Heart left ventricle (tissue), 16 donors: ENCODE data around the gene PPP1R12C. TPM values are rescaled to one million over a fixed set of nuclear protein-coding genes. Genes with fewer than 3 reads are reported as not detected.

Experiments used
- ATAC-seq, 4 donors: fragments of 200-7000 bp; cut with Tn5 transposase; one replicate each; pipeline ENCODE4 v1.9.1; 2020 to 2022; ENCODE audit warnings: moderate library complexity in 4 of 4, mild to moderate bottlenecking in 3 of 4, moderate number of reproducible peaks in 1 of 4
- DNase-seq, 5 donors: peaks; one replicate each; pipeline ENCODE4 v3.0.0-alpha.2; 2020
- H3K27ac ChIP-seq, 12 donors: fragments of 200-600 bp; sonication (generic) in 4 of 12; one replicate each; pipeline versions ENCODE4 v1.5.0 to v1.8.0; 2016 to 2022; ENCODE audit warnings: mild to moderate bottlenecking in 2 of 12
- H3K27me3 ChIP-seq, 9 donors: fragments of 200-600 bp; sonication (generic) in 2 of 9; one replicate each; pipeline versions ENCODE4 v1.5.1 to v1.8.0; 2016 to 2022; ENCODE audit warnings: mild to moderate bottlenecking in 3 of 9
- H3K36me3 ChIP-seq, 9 donors: fragments of 200-600 bp; sonication (generic) in 2 of 9; one replicate each; pipeline versions ENCODE4 v1.5.0 to v1.8.0; 2018 to 2022; ENCODE audit warnings: mild to moderate bottlenecking in 2 of 9
- H3K4me1 ChIP-seq, 12 donors: fragments of 200-600 bp; sonication (generic) in 4 of 12; one replicate each; pipeline versions ENCODE4 v1.5.0 to v1.8.0; 2016 to 2022; ENCODE audit warnings: mild to moderate bottlenecking in 3 of 12
- H3K4me3 ChIP-seq, 12 donors: fragments of 200-600 bp; sonication (generic) in 4 of 12; one replicate each; pipeline versions ENCODE4 v1.5.0 to v1.8.0; 2017 to 2022; ENCODE audit warnings: mild to moderate bottlenecking in 9 of 12, moderate library complexity in 4 of 12
- H3K9me3 ChIP-seq, 12 donors: fragments of 200-600 bp; sonication (generic) in 4 of 12; one replicate each; pipeline versions ENCODE4 v1.5.0 to v1.8.0; 2016 to 2022; ENCODE audit warnings: mild to moderate bottlenecking in 1 of 12
- POLR2A ChIP-seq, 2 donors: fragments of 450-650 bp; IDR thresholded peaks; one replicate each; pipeline ENCODE4 v1.6.1; 2017; ENCODE audit warnings: antibody characterized with exemption in 2 of 2, mild to moderate bottlenecking in 2 of 2, moderate library complexity in 2 of 2
- WGBS, 4 donors: extraction: QIAGEN DNeasy Blood & Tissue Kit in 2 of 4; methylation state at CpG; one replicate each; pipeline versions ENCODE4 v1.1.5 to v1.1.7; 2013 to 2018; 5-methylcytosine and 5-hydroxymethylcytosine counted together
- intact Hi-C, 10 donors: fragments of 100-400 bp; cut with DNase I; formaldehyde crosslinking; loops; one replicate each; pipeline versions ENCODE4 v1.11.1 to v1.14.2; 2022
- polyA plus RNA-seq, 2 donors: library from polyadenylated mRNA; stranded (reverse); fragments of 200-250 nt; gene quantifications; one replicate each; pipeline ENCODE4 v1.2.3, GENCODE V29; 2013
- total RNA-seq, 9 donors: library from RNA; depleted of rRNA in 2 of 9; stranded (reverse); fragments of >200 nt in 2 of 9; fragmentation: NEBNext Ultra II Directional in 3 of 9; extraction: Animal tissue kit (Norgen Biotek cat#: 25700) in 3 of 9; gene quantifications; one replicate each; pipeline versions ENCODE4 v1.1.0 to v1.2.4, GENCODE V29; 2016 to 2023
- TF ChIP-seq, protein P1 (sequence below), 12 donors: fragments of 200-600 bp; sonication (generic) in 4 of 12; IDR thresholded peaks; one replicate each; pipeline versions ENCODE4 v1.5.0 to v1.8.0; 2018 to 2022; ENCODE audit warnings: antibody characterized with exemption in 12 of 12, mild to moderate bottlenecking in 5 of 12
- donor health status: ischemic (EF 13 %, LVEDD 7.1; RV severe dilation, severe dysfunction).
- donor health status: healthy with polysubstance abuse.
- donor health status: DM: no; HTN: yes; CAD: no.
- donor health status: DM: no; HTN: no; CAD: no.
- donor health status: ischemic (EF 25% LVEDD 6.9; RV normal size, moderate dysfunction).
- donor health status: ischemic (EF 25% LVEDD 5.7; RV mildly dilated, moderate dysfunction).
- donor health status: healthy.
- donor health status: DM: yes; HTN: yes; CAD: no.
- donor health status: ischemic (EF 35%, LVEDD 5.7; RV mildly dilated, moderate dysfunction).
- donor health status: nonischemic (EF 11% LVEDD 7.7; RV severe dilation, severe dysfunction).
- donor health status: DM: yes; HTN: yes; CAD: no.
- donor health status: PGD.
- donor health status: ischemic (EF 29% LVEDD 5.4; RV normal size, mild dysfunction).
- donor health status: nonischemic (EF 23%, LVEDD 6.1; RV moderate dilation, normal function).

Gene PPP1R12C
- total and polyA plus RNA-seq, 11 donors, result 116 to 324 (median 209) TPM

DNA sequence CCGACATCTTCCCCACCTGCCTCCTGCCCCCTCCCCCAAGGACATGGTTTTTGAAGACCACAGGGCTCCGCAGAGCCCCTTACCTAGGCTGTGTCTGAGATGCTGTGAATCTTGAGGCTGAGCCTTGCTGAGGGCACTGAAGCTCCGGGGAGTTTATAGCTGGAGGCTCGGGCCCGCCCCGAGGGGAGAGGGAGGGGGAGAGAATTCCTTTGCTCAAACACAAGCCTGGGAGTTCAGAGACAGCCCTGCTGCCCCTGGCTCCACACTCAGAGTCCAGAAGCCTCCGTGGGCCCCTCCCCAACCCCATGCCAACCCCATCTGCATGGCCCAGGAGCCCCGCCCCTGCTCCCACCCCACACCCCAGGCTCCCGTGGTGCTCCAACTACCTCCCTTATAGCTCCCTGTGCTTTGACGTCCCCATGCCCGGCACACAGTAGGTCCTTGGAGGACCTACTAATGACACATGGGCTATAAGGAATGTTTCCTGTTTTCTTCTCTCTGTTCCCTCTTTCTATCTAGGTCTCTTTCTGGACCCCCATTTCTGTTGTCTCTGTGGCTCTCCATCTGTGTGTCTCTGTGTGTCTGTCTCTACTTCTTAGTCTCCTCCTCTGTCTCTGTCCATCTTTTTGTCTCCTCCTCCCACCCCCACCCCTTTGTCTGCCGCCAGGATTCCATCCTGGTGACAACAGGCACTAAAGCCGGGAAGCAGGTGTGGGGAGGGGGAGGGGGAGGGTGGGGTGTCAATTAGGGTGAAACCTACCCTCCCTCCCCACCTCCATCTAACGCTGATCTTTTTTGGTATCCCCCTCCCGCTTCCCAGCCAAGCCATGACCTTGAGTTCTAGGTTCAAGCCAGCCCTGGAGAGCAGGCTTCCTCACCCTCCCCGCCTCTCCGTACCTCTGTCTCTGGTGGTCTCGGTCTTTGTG is 31.9 kb upstream of the PPP1R12C start, which contains the start of gene TNNT1:
TSS of gene TNNT1 (minus strand) at position 129 of the 926 bp plus-strand sequence. CDS start 2,049 bp downstream, outside the sequence.
- peak; percentile 45 to 70 (median 50) for ATAC-seq
- 7 to 19% (median 11%) methylated on average over 14 to 18 of the region's 18 CpGs for WGBS, 4 donors
- peak in 4 of 5 donors; percentile 52 to 64 (median 57) for DNase-seq
- intact Hi-C loops, result loop anchor here in 3 of 10 donors (10.0 kb wide), 3 partner anchors 265 to 455 kb away; partner anchors contain the start of genes ZNF524 (in 1 of the 3) and ZNF865 (in 1 of the 3)
- Histone ChIP-seq H3K9me3 (peaks cover 0 to 8% (median 0%) of the 10 kb centered on the region in 12 donors), H3K27me3 (peaks cover 2 to 43% (median 26%) of the 10 kb centered on the region in 9 donors), H3K27ac (peak within 1 kb of the TSS in 10 of 12 donors; percentile 24 to 85 (median 64)), H3K4me3 (peak within 1 kb of the TSS in 1 of 12 donors; percentile 10), H3K4me1 (peaks cover 0 to 58% (median 6%) of the 10 kb centered on the region in 12 donors), H3K36me3 (peaks cover 0 to 46% (median 18%) of the 10 kb centered on the region in 9 donors)
- TF ChIP-seq, protein P1, sequence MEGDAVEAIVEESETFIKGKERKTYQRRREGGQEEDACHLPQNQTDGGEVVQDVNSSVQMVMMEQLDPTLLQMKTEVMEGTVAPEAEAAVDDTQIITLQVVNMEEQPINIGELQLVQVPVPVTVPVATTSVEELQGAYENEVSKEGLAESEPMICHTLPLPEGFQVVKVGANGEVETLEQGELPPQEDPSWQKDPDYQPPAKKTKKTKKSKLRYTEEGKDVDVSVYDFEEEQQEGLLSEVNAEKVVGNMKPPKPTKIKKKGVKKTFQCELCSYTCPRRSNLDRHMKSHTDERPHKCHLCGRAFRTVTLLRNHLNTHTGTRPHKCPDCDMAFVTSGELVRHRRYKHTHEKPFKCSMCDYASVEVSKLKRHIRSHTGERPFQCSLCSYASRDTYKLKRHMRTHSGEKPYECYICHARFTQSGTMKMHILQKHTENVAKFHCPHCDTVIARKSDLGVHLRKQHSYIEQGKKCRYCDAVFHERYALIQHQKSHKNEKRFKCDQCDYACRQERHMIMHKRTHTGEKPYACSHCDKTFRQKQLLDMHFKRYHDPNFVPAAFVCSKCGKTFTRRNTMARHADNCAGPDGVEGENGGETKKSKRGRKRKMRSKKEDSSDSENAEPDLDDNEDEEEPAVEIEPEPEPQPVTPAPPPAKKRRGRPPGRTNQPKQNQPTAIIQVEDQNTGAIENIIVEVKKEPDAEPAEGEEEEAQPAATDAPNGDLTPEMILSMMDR (IDR thresholded peaks at IDR 0.05), result no peak
- peak in 1 of 2 donors; percentile 3 for TF ChIP-seq POLR2A (IDR thresholded peaks at IDR 0.05)

DNA sequence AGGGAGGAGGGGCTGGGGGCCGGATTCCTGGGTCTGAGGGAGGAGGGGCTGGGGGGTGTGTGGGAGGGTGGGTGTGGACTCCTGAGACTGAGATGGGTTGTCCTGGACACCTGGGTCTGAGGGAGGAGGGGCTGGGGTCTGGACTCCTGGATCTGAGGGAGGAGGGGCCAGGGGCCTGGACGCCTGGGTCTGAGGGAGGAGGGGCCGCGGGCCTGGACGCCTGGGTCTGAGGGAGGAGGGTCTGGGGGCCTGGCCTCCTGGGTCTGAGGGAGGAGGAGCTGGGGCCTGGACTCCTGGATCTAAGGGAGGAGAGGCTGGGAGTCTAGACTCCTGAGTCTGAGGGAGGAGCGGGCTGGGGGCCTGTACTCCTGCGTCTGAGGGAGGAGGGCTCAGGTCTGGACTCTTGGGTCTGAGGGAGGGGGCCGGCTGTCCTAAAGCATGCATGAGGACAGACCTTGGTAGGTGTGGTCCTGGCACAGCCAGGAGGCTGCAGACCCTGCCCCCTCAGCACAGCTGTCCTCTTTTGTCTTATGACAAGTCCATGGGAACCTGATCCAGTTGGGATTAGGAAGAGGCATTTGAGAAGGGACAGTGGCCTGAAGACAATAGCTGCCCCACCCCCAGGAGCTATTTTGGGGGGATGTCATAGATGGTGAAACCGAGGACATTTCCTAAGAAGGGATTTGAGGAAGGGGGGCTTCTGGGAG is 30.3 kb upstream of the PPP1R12C start:
- intact Hi-C loops, result loop anchor here in 3 of 10 donors (10.0 kb wide), 3 partner anchors 267 to 457 kb away; partner anchors contain the start of genes ZNF524 (in 1 of the 3) and ZNF865 (in 1 of the 3)
- Histone ChIP-seq H3K4me1 (peaks cover 0 to 46% (median 6%) of the 10 kb centered on the region in 12 donors), H3K27me3 (peaks cover 2 to 57% (median 32%) of the 10 kb centered on the region in 9 donors), H3K36me3 (peaks cover 0 to 33% (median 9%) of the 10 kb centered on the region in 9 donors), H3K9me3 (peaks cover 0 to 8% (median 0%) of the 10 kb centered on the region in 12 donors), H3K4me3 (no peak overlapping the region), H3K27ac (peak overlapping the region in 5 of 12 donors; percentile 25 to 85 (median 75))
- 18 to 35% (median 20%) methylated on average over 4 to 9 of the region's 9 CpGs for WGBS, 4 donors
- DNase-seq (peak in 1 of 5 donors; percentile 54), ATAC-seq (no peak)
- no peak for TF ChIP-seq POLR2A (IDR thresholded peaks at IDR 0.05)
- TF ChIP-seq, protein P1 (IDR thresholded peaks at IDR 0.05), result no peak

DNA sequence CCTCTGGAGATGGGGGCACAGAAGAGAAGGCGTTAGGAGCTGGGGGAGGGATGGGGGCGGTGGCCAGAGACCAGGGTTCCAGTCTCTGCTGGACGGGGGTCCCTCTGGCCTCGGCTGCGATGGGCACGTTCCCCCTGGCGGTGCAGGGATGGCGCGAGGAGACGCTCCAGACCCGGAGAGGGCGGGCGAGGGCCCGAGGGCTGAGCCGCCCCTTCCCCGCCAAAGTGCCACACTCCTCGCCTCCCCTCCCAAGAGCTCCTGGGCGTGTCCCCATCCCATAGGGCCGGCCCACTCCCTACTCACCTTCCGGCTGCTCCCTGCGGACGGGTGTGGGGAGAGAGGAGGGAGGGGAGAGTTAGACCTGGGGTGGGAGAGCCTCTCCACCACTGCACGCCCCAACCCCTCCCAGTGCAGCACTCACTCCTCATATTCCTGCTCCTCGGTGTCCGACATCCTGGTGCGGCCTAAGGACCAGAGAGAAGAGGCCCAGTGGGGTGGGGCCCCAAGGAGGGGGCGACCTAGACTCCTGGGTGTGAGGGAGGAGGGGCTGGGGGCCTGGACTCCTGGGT is 29.4 kb upstream of the PPP1R12C start:
- Histone ChIP-seq H3K36me3 (peaks cover 0 to 29% (median 4%) of the 10 kb centered on the region in 9 donors), H3K27me3 (peaks cover 4 to 66% (median 32%) of the 10 kb centered on the region in 9 donors), H3K9me3 (peaks cover 0 to 3% (median 0%) of the 10 kb centered on the region in 12 donors), H3K27ac (peak overlapping the region in 3 of 12 donors; percentile 30 to 41 (median 33)), H3K4me3 (peak overlapping the region in 2 of 12 donors; percentile 7 to 20), H3K4me1 (peaks cover 0 to 39% (median 4%) of the 10 kb centered on the region in 12 donors)
- DNase-seq, result peak in 2 of 5 donors; percentile 31 to 60
- ATAC-seq, result peak in 3 of 4 donors; percentile 8 to 37 (median 10)
- TF ChIP-seq POLR2A (IDR thresholded peaks at IDR 0.05), result no peak
- TF ChIP-seq, protein P1 (IDR thresholded peaks at IDR 0.05), result no peak
- intact Hi-C loops, result loop anchor here in 3 of 10 donors (10.0 kb wide), 3 partner anchors 268 to 458 kb away; partner anchors contain the start of genes ZNF524 (in 1 of the 3) and ZNF865 (in 1 of the 3)
- 2 to 4% (median 3%) methylated on average over 21 to 27 of the region's 27 CpGs for WGBS, 4 donors
